Limb (tissue), 2 donors: ENCODE data around the gene SLC5A10.
A peak's percentile ranks its signal among the peaks of the same experiment; 100 is the strongest.

Experiments used
- DNase-seq, 2 donors: peaks; one replicate each; pipeline ENCODE4 v3.0.0-alpha.2; 2016; ENCODE audit errors: extremely low spot score in 2 of 2

SLC5A10 gene

DNA sequence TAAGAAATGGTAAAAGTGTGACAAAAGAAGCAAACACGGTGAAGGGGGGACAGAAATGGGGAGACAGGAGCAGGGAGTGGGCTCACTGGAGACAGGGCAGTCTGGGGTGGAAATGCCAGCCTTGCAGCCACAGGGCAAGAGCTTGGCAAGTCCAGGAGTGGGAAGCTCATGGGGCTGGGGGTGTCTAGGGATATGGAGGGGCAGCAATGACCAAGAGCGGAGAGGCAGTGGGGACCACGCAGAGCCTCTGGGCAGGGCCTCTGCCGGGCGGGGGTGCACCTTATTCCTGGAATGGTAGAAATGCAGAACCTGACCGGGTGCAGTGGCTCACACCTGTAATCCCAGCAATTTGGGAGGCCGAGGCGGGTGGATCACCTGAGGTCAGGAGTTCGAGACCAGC is 12.6 kb downstream of the SLC5A10 start:
- DNase-seq, result no peak

DNA sequence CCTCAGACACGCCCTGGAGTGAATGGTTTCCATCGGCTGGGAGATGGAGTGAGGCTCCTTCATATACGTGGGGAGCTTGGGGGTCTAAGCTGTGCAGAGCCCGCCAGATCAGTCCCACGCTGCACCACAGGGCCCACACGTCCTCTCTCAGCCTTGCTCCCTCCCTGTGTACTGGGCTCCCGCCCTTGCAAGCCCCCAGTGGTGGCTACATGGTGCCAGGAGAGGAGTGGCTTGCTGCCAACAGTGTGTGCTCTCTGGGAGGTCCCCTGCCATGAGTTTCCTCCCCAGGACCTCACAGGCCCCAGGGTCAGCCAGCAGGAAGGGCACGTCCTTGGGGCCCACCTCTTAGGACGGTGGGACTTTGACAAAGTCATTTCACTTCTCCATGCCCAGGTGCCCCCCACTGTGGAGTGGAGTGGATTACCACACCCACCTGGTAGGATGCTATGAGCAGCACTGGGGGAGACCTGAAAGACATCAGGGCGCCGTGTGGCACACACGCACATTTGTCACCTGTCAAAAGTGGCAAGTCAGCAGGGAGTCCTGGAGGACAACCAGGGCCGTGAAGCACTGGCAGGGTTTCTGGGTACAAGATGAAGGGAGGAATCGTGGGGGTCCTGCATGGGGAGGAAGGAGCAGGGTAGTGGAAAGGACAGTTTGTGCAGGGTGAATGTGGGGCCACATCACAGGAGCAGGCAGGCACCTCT is 13.7 kb downstream of the SLC5A10 start:
- DNase-seq, result no peak

- peak in 1 of 2 donors; percentile 23 for DNase-seq
Observed at GRCh38 chr17:18966831-18967624, 15.1 kb downstream of the SLC5A10 start.

GRCh38 chr17:18967916-18968315 is 16.0 kb downstream of the SLC5A10 start:
- DNase-seq, result no peak

DNA sequence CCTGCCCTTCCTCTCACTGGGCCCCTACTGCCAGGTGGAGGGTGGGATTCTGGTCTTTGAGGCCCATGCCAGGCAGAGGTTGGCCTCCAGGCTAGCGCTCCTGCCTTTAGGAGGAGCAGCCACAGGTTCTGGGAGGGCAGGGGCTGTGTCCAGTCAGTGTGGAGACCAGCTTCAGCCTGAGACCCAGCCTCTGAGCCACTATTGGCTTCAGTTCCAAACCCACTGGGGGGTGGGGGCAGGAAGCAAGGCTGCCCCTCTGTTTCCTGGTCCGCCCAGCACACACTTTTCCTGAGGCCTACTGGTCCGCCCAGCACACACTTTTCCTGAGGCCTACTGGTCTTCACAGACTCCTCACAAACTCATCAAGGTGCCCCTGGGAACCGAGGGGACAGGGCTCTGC is 16.4 kb downstream of the SLC5A10 start:
- no peak for DNase-seq

DNA sequence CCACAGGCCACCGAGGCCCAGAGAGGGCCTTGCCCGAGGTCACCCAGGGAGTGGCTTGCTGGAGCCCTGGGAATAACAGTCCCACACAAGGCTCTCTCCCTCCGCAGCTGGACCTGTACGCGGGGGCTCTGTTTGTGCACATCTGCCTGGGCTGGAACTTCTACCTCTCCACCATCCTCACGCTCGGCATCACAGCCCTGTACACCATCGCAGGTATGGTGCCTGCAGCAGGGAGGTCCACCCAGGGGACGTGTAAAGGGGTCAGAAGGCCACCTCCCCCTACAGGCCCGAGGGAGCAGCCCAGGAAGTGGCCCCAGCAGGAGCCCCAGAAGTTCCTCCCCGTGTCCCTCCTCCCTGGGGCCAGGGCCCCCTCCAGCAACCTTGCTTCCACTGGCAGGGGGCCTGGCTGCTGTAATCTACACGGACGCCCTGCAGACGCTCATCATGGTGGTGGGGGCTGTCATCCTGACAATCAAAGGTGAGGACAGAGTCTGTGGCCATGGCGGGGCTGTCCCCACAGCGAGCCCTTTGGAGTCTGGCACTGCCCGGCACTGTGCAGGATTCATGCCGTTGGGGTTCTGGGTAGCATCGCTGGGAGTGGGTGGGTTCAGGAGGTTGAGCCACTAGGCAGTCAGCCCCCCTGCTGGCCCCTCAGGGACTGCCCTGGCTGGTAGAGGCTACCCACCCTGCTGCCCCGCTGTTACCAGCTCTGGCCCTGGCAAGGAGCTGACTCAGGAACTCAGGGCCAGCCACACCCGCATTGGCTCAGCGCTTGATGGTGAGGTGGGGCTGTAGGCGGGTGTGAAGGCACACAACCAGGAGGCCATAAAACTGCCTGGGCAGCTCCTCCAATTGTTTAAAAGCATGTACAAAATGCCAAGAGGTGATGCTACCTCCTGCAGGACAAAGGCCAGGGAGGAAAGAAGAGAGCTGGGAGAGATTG is 17.3 kb downstream of the SLC5A10 start:
- no peak for DNase-seq

DNA sequence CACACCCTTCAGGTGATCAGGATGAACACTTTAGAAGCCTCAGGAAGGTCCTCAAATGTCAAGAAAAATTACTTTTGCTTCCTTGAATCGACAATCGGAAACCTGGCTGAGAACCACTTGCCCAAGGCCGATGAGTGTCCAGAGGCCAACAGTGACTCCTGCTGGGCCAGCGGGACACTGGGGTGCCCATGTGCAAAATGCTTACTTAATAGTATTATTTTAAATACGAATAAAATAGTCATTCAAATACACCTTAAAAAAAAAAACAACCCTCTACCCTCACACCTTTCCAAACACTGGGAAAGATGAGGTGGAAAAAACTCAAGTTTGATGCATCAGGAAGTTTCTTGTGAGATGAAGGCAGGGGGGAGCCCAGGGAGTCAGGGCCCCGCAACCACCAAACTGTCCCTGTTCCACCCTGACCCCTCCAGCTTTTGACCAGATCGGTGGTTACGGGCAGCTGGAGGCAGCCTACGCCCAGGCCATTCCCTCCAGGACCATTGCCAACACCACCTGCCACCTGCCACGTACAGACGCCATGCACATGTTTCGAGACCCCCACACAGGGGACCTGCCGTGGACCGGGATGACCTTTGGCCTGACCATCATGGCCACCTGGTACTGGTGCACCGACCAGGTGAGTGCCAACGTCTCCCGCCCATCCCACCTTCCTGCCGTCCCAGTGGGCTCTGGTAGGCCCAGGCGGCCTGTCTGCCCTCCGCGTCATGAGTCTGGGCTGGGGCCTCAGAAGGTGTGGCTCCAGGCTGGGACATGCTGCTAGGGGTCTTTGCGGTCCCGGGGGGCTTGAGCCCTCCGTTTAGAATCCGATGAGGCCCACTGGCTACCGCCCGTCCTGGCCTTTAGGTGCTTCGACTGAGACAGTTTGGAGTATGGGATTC is 18.9 kb downstream of the SLC5A10 start:
- DNase-seq, result no peak

DNA sequence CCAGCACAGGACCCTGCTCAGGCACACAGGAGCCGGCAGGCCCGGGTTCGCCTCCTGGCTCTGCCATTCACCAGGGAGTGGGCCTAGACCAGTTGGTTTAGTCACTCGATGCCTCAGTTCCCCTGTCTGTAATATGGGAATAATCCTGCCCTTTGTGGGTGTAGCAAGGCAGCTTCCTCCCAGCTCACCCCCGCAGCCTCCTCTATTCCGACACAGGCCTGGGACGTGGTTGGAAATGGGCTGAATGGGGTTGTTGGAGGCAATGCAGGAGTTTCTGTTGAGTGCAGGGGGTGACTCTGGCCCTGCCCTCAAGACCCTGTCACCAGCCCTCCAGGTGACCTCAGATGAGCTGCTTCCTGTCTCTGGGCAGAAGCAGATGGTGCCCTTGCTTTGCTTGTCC is 19.8 kb downstream of the SLC5A10 start:
- no peak for DNase-seq

GRCh38 chr17:18974407-18975149 is 22.6 kb downstream of the SLC5A10 start:
- DNase-seq, result no peak

GRCh38 chr17:18975597-18975996 is 23.6 kb downstream of the SLC5A10 start:
- no peak for DNase-seq

- no peak for DNase-seq
Observed at GRCh38 chr17:18976201-18976600, 24.2 kb downstream of the SLC5A10 start.

DNA sequence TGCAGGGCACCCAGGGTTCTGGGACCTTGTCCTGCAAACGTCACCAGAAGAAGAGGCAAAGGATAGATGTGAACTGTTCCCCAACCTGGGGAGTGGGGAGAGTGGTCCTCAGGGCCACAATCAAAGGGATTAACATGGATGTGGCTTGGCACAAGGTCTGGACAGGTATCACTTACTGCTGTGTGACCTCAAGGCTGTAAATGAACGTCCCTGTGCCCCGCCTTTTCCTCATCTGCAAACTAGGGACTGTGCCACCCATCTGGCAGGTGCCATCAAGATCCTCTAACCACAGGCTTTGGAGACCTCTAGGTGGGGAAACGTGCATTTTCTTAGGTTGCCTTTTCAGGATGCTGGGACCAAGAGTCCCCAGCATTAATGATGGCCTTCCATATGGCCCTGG is 25.1 kb downstream of the SLC5A10 start:
- DNase-seq, result no peak

GRCh38 chr17:18977646-18978045 is 25.7 kb downstream of the SLC5A10 start:
- DNase-seq, result no peak

GRCh38 chr17:18978050-18978449 is 26.1 kb downstream of the SLC5A10 start:
- DNase-seq, result no peak

DNA sequence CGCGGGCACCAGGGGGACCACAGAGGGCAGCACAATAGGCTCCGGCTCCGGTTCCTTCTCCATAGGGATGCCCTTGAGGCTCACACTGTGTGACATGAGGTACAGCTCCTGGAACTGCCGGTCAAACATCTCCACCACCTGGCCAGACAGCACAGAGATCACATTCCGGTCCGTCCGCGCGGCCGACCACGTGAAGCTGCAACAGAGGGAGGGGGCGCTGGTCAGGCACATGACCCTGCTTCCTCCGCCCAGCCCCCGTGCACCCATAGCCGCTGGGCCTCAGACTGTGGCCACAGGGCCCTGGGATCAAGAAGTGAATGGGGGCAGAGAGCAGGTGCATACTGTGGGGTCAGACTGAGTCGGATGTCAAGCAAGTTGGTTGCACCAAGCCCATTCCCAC is 26.7 kb downstream of the SLC5A10 start:
- DNase-seq, result no peak

GRCh38 chr17:18980682-18981334 is 28.8 kb downstream of the SLC5A10 start:
- DNase-seq, result no peak

GRCh38 chr17:18981335-18981641 is 29.3 kb downstream of the SLC5A10 start:
- DNase-seq, result no peak

DNA sequence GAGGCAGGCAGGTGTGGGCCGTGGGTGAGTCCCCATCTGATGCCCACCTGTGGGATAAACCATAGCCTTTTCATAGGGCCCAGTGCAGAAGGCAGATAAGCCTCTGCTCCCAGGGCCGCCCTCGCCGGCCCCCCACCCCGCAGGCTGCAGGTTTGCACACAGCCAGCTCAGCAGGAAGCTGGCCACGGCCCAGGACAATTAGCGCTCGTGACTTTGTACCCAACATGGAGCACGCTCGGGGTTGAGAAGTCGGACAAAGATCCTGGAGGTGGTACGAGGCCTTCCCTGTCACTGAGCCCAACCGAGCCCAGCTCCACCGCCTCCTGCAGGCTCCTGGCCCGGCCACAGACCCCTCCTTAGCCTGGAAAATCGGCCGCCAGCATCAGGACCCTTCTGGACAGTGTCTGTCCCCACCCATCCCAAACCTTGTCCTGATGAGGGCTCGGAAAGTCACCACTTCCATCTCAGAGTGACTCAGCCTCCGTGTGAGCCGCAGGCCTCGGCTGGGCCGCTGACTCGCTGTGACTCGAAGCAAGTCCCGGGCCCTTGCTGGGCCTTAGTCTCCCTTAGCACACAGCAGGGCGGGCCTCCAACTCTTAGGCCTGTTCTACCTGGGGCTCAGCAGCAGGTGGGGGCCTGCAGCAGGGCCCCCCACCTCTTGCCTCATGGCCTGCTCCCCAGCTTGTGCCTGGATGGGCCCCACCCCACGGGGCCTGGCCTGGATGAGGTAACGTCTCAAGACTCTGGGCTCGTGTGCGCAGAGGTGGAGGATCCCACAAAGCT is 29.9 kb downstream of the SLC5A10 start:
- no peak for DNase-seq
